Measurements from ENCODE around the gene FGF11. TPM values are rescaled to one million over a fixed set of nuclear protein-coding genes. Genes with fewer than 3 reads are reported as not detected.

The FGF11 gene
- total RNA-seq, 1 donor from 2014 or later = 5.0 TPM

DNA sequence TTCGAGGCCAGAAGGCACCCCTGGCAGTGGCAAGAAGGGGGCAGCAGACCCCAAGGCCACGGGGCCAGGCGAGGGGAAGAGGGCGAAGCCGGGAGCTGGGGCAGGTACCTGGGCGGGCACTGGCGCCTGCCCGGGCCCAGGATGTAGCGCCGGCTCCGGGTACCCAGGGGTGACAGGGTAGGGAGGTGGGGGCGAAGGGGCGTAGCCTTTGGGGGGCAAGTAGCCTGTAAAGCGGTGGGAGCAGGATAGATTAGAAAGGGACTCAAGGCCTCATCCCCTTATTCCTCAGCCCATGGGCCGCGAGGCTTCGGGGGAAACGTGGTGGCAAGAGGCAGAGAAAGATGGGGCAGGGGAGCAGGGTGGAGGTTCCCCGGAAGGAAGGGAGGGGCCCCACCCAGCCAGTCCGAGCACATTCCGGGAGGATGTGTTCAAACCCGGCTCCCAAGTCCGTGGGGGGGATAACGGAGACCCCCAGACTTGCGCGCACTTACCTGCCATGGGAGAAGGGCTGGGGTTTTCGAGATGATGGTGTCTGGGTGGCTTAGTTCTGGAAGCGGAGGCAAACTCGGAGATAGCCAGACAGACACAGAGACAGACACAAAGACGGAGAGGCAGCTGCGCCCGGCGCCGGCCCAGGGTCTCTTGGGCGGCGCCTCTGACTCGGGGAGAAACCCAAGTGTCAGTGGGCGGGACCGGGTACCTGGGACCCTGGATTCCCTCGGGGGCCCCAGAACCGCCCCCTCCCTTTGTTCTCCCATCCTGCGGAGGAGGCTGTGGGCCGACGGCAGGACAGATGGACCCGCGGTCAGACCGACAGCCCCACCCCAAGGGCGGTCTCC is 45.5 kb upstream of the FGF11 start:
- no peak overlapping the region for H3K27ac Mint-ChIP-seq (ENCODE audit: unreplicated experiment)
- TF ChIP-seq, protein P1, sequence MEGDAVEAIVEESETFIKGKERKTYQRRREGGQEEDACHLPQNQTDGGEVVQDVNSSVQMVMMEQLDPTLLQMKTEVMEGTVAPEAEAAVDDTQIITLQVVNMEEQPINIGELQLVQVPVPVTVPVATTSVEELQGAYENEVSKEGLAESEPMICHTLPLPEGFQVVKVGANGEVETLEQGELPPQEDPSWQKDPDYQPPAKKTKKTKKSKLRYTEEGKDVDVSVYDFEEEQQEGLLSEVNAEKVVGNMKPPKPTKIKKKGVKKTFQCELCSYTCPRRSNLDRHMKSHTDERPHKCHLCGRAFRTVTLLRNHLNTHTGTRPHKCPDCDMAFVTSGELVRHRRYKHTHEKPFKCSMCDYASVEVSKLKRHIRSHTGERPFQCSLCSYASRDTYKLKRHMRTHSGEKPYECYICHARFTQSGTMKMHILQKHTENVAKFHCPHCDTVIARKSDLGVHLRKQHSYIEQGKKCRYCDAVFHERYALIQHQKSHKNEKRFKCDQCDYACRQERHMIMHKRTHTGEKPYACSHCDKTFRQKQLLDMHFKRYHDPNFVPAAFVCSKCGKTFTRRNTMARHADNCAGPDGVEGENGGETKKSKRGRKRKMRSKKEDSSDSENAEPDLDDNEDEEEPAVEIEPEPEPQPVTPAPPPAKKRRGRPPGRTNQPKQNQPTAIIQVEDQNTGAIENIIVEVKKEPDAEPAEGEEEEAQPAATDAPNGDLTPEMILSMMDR (IDR thresholded peaks at IDR 0.05) = peak; percentile 29
- H3K4me3 Mint-ChIP-seq (ENCODE audit: unreplicated experiment) = peak overlapping the region; percentile 91
- H3K27me3 Mint-ChIP-seq (ENCODE audit: low read depth) = no peaks in the 10 kb centered on the region
- peaks cover 8% of the 10 kb centered on the region for H3K36me3 Mint-ChIP-seq (ENCODE audit: low read depth)
- H3K9me3 Mint-ChIP-seq (ENCODE audit: low read depth) = no peaks in the 10 kb centered on the region
- H3K4me1 Mint-ChIP-seq (ENCODE audit: low read depth) = peaks cover 20% of the 10 kb centered on the region
- no peak for DNase-seq (ENCODE audit: low spot score)

DNA sequence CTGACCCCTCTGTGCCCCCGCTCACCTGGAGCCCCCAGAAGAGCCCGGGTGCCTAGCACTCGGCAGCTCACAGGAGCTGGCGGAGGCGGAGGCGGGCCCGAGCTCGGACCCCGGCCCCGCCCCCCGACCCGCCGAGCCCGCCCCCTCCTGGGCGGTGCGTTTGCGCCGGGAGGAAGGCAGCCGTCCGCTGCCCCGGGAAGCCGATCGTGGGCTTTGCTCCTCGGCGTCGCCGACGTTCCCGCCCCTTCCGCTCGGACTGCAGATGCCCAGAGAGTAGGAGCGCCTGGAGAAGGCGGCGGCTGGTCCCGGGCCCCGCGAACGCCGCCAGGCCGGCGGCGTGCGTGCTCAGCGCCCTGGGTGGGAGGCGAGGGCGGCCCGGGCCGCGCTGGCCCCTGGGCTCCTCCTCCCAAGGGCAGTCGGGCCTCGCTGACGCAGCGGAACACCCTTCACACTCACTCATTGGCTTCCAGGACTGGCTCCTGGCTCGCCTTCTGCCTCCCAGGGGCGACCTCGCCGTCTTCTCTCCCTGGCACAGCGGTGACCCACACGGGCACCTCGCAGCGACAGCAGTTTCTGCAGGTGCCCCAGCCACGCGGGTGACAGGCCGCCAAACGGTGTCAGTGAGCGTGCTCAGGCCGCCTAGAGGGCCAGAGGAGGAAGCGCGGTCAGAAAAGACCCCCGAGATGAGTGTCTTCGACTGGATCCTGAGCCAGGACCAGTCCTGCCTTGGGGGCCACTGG is 44.7 kb upstream of the FGF11 start, which contains the start of gene PLSCR3:
Gene PLSCR3 (minus strand): TSS at position 74 of the 740 bp plus-strand sequence. CDS start 415 bp downstream, outside the sequence.
- H3K9me3 Mint-ChIP-seq (ENCODE audit: low read depth) = no peaks in the 10 kb centered on the region
- no peaks in the 10 kb centered on the region for H3K27me3 Mint-ChIP-seq (ENCODE audit: low read depth)
- H3K4me1 Mint-ChIP-seq (ENCODE audit: low read depth) = peaks cover 20% of the 10 kb centered on the region
- peak within 1 kb of the TSS; percentile 91 for H3K4me3 Mint-ChIP-seq (ENCODE audit: unreplicated experiment)
- peak within 1 kb of the TSS; percentile 86 for H3K27ac Mint-ChIP-seq (ENCODE audit: unreplicated experiment)
- TF ChIP-seq, protein P1 (IDR thresholded peaks at IDR 0.05) = peak; percentile 73
- no peak for DNase-seq (ENCODE audit: low spot score)
- peaks cover 6% of the 10 kb centered on the region for H3K36me3 Mint-ChIP-seq (ENCODE audit: low read depth)

- H3K27me3 Mint-ChIP-seq (ENCODE audit: low read depth) = no peaks in the 10 kb centered on the region
- peaks cover 20% of the 10 kb centered on the region for H3K4me1 Mint-ChIP-seq (ENCODE audit: low read depth)
- TF ChIP-seq, protein P1 (IDR thresholded peaks at IDR 0.05) = no peak
- peaks cover 3% of the 10 kb centered on the region for H3K36me3 Mint-ChIP-seq (ENCODE audit: low read depth)
- no peak overlapping the region for H3K4me3 Mint-ChIP-seq (ENCODE audit: unreplicated experiment)
- DNase-seq (ENCODE audit: low spot score) = no peak
- no peaks in the 10 kb centered on the region for H3K9me3 Mint-ChIP-seq (ENCODE audit: low read depth)
- peak overlapping the region; percentile 36 for H3K27ac Mint-ChIP-seq (ENCODE audit: unreplicated experiment)
These were observed 43.2 kb upstream of the FGF11 start for GRCh38 chr17:7396147-7396546.

DNA sequence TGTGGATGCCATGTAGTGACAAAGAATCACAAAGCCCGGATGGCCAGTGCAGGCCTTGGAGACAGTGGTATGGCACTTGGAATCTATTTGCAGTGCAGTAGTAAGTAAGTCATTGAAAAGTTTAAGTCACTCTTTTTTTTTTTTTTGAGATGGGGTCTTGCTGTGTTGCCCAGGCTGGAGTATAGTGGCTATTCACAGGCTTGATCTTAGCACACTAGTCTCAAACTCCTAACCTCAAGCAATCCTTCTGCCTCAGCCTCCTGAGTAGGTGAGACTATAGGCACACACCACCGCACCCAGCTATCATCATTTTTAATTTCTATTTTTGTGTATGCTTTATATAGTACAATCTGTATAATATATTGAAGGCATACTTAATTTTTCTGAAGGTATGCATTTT is 40.7 kb upstream of the FGF11 start:
- TF ChIP-seq, protein P1 (IDR thresholded peaks at IDR 0.05) = no peak
- Mint-ChIP-seq H3K4me3 (ENCODE audit: unreplicated experiment) (no peak overlapping the region), H3K4me1 (ENCODE audit: low read depth) (peaks cover 24% of the 10 kb centered on the region), H3K27me3 (ENCODE audit: low read depth) (no peaks in the 10 kb centered on the region), H3K27ac (ENCODE audit: unreplicated experiment) (no peak overlapping the region), H3K36me3 (ENCODE audit: low read depth) (no peaks in the 10 kb centered on the region), H3K9me3 (ENCODE audit: low read depth) (no peaks in the 10 kb centered on the region)
- DNase-seq (ENCODE audit: low spot score) = no peak

DNA sequence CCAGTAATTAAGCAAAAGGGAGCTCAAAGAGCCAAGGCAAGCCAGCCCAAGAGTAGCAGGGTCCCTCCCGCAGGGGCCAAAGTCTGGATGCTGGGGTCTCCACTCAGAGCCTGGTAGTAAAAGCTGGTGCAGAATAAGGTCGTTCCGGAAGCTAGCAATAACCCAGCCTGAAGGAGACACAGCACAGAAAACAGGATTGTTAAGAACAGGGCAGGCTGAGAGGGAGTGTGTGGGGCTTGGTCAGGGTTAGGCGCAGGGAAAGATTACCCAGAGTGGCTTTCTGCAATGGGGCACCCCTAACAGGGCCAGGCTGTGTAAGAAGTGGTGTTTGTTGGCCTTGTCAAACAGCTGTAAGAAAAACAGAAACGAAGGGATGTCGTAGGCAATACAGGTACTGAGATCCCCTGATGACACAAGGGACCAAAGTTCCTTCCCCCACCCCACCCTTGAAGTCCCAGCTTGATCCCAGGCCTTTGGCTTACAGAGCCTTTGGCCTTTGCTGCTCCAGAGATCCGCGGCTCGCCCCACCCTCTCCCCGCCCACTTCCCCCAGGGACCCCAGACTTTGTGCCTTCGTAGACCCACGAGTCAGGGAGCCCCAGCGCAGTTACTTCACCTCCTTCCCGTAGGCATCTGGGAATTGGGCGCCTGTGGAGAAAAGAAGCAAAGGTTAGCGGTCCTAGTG is 36.1 kb upstream of the FGF11 start:
- Mint-ChIP-seq H3K4me1 (ENCODE audit: low read depth) (peaks cover 27% of the 10 kb centered on the region), H3K36me3 (ENCODE audit: low read depth) (no peaks in the 10 kb centered on the region), H3K9me3 (ENCODE audit: low read depth) (no peaks in the 10 kb centered on the region), H3K27ac (ENCODE audit: unreplicated experiment) (peak overlapping the region; percentile 91), H3K27me3 (ENCODE audit: low read depth) (no peaks in the 10 kb centered on the region), H3K4me3 (ENCODE audit: unreplicated experiment) (peak overlapping the region; percentile 80)
- TF ChIP-seq, protein P1 (IDR thresholded peaks at IDR 0.05) = no peak
- no peak for DNase-seq (ENCODE audit: low spot score)

Measured in chondrocyte (in vitro differentiated cells).